Measurements from ENCODE around the gene GNA15. TPM values are rescaled to one million over a fixed set of nuclear protein-coding genes. Genes with fewer than 3 reads are reported as not detected.
"Not testable (repeated sequence)": the region's sequence is repeated elsewhere in the genome, so short reads cannot be mapped to it uniquely, and the experiment has no call there.

Gene GNA15
- total RNA-seq, 1 experiment from 2014 or later = 3.7 TPM

GRCh38 chr19:3186160-3186688, 50.4 kb downstream of the GNA15 start:
- no peak for DNase-seq (ENCODE audit: low spot score)
- in situ Hi-C loops (cut with HindIII; ENCODE audit: low sequenced_read_pairs) = no loop called here

- in situ Hi-C loops (cut with HindIII; ENCODE audit: low sequenced_read_pairs) = no loop called here
- DNase-seq (ENCODE audit: low spot score) = no peak
Measured at GRCh38 chr19:3186891-3187661, 51.2 kb downstream of the GNA15 start.

GRCh38 chr19:3187662-3188511, 52.1 kb downstream of the GNA15 start:
- in situ Hi-C loops (cut with HindIII; ENCODE audit: low sequenced_read_pairs) = no loop called here
- DNase-seq (ENCODE audit: low spot score) = no peak

- no peak for DNase-seq (ENCODE audit: low spot score)
- in situ Hi-C loops (cut with HindIII; ENCODE audit: low sequenced_read_pairs) = no loop called here
Measured at GRCh38 chr19:3188627-3189596, 53.1 kb downstream of the GNA15 start.

GRCh38 chr19:3189702-3190469, 54.1 kb downstream of the GNA15 start:
- DNase-seq (ENCODE audit: low spot score) = no peak
- in situ Hi-C loops (cut with HindIII; ENCODE audit: low sequenced_read_pairs) = no loop called here

GRCh38 chr19:3190470-3190770, 54.6 kb downstream of the GNA15 start:
- in situ Hi-C loops (cut with HindIII; ENCODE audit: low sequenced_read_pairs) = no loop called here
- DNase-seq (ENCODE audit: low spot score) = no peak

GRCh38 chr19:3190921-3191805, 55.3 kb downstream of the GNA15 start:
- in situ Hi-C loops (cut with HindIII; ENCODE audit: low sequenced_read_pairs) = no loop called here
- DNase-seq (ENCODE audit: low spot score) = no peak

- in situ Hi-C loops (cut with HindIII; ENCODE audit: low sequenced_read_pairs); DNase-seq (ENCODE audit: low spot score): not testable (repeated sequence)
Measured at GRCh38 chr19:3191806-3192104, 55.9 kb downstream of the GNA15 start.

- no peak for DNase-seq (ENCODE audit: low spot score)
- in situ Hi-C loops (cut with HindIII; ENCODE audit: low sequenced_read_pairs) = no loop called here
Measured at GRCh38 chr19:3192228-3192635, 56.4 kb downstream of the GNA15 start.

- no peak for DNase-seq (ENCODE audit: low spot score)
Measured at GRCh38 chr19:3192684-3193083, 56.9 kb downstream of the GNA15 start.

GRCh38 chr19:3193256-3194105, 57.6 kb downstream of the GNA15 start:
- in situ Hi-C loops (cut with HindIII; ENCODE audit: low sequenced_read_pairs) = no loop called here
- DNase-seq (ENCODE audit: low spot score) = no peak

More at GRCh38 chr19:3192684-3193083, 56.9 kb downstream of the GNA15 start:
- in situ Hi-C loops (cut with HindIII; ENCODE audit: low sequenced_read_pairs) = no loop called here

GRCh38 chr19:3194106-3195087, 58.6 kb downstream of the GNA15 start:
- no peak for DNase-seq (ENCODE audit: low spot score)
- in situ Hi-C loops (cut with HindIII; ENCODE audit: low sequenced_read_pairs) = no loop called here

GRCh38 chr19:3196064-3196932, 60.5 kb downstream of the GNA15 start:
- in situ Hi-C loops (cut with HindIII; ENCODE audit: low sequenced_read_pairs) = no loop called here
- peak; percentile 82 for DNase-seq (ENCODE audit: low spot score)

- in situ Hi-C loops (cut with HindIII; ENCODE audit: low sequenced_read_pairs) = no loop called here
- DNase-seq (ENCODE audit: low spot score) = no peak
Measured at GRCh38 chr19:3196933-3197205, 61.0 kb downstream of the GNA15 start.
